Activated gamma-delta T cell (primary cell): ENCODE data around the gene YWHAE.
A peak's percentile ranks its signal among the peaks of the same experiment; 100 is the strongest.
"Not testable (repeated sequence)": the region's sequence is repeated elsewhere in the genome, so short reads cannot be mapped to it uniquely, and the experiment has no call there.

Experiments
- DNase-seq: peaks from one replicate; lab custom pipeline; 2025; lab: John Stamatoyannopoulos, UW
- total RNA-seq, 2 donors: gene quantifications; one replicate each; lab custom pipeline; 2026; lab: John Stamatoyannopoulos, UW

Gene YWHAE
- total RNA-seq = 41.7 to 59.3 reads per million in 2 donors

GRCh38 chr17:1399679-1400512 is at the start of gene YWHAE:
YWHAE (minus strand) TSS chr17:1400222; CDS start chr17:1400110, 112 bp downstream.
- peak; percentile 94 for DNase-seq

GRCh38 chr17:1449412-1449967 is 49.5 kb upstream of the YWHAE start:
- no peak for DNase-seq

- no peak for DNase-seq
Measured at GRCh38 chr17:1447052-1447451, 47.0 kb upstream of the YWHAE start.

GRCh38 chr17:1446201-1446600 is 46.2 kb upstream of the YWHAE start:
- DNase-seq = no peak

- not testable (repeated sequence) for DNase-seq
Measured at GRCh38 chr17:1445695-1446094, 45.7 kb upstream of the YWHAE start.

GRCh38 chr17:1442721-1443120 is 42.7 kb upstream of the YWHAE start:
- DNase-seq = not testable (repeated sequence)

GRCh38 chr17:1442187-1442586 is 42.2 kb upstream of the YWHAE start:
- no peak for DNase-seq

GRCh38 chr17:1440921-1441320 is 40.9 kb upstream of the YWHAE start:
- no peak for DNase-seq

GRCh38 chr17:1438593-1439083 is 38.6 kb upstream of the YWHAE start:
- DNase-seq = no peak

GRCh38 chr17:1435326-1435725 is 35.3 kb upstream of the YWHAE start:
- no peak for DNase-seq

GRCh38 chr17:1434150-1434549 is 34.1 kb upstream of the YWHAE start:
- DNase-seq = no peak

GRCh38 chr17:1431631-1432104 is 31.6 kb upstream of the YWHAE start:
- DNase-seq = no peak

- DNase-seq = no peak
Measured at GRCh38 chr17:1423456-1424135, 23.6 kb upstream of the YWHAE start.

GRCh38 chr17:1422885-1423284 is 22.9 kb upstream of the YWHAE start:
- DNase-seq = no peak

GRCh38 chr17:1421470-1421869 is 21.4 kb upstream of the YWHAE start:
- DNase-seq = no peak

GRCh38 chr17:1420981-1421380 is 21.0 kb upstream of the YWHAE start:
- DNase-seq = no peak

GRCh38 chr17:1420163-1420562 is 20.1 kb upstream of the YWHAE start:
- DNase-seq = no peak

- DNase-seq = not testable (repeated sequence)
Measured at GRCh38 chr17:1418476-1418875, 18.5 kb upstream of the YWHAE start.

- no peak for DNase-seq
Measured at GRCh38 chr17:1416414-1416813, 16.4 kb upstream of the YWHAE start.

GRCh38 chr17:1414634-1415033 is 14.6 kb upstream of the YWHAE start:
- DNase-seq = no peak

GRCh38 chr17:1414001-1414574 is 14.1 kb upstream of the YWHAE start:
- DNase-seq = no peak

GRCh38 chr17:1413281-1413791 is 13.3 kb upstream of the YWHAE start:
- no peak for DNase-seq
